HCT116 (cell line): Measurements from ENCODE around the gene SLC9A7. TPM values are rescaled to one million over a fixed set of nuclear protein-coding genes. Genes with fewer than 3 reads are reported as not detected.

Experiments used
- ATAC-seq: fragments of 200-7000 bp; cut with Tn5 transposase; 2 replicates; pipeline ENCODE4 v1.9.1; 2020; ENCODE audit warnings: mild to moderate bottlenecking, moderate library complexity
- BruUV-seq: library from RNA; stranded (reverse); fragments of 400-500 nt; replicated peaks from 2 replicates; lab custom pipeline; 2021; lab: Mats Ljungman, UMichigan
- CTCF ChIA-PET: fragments of 300-600 bp; sonication (Branson Sonifier 250); formaldehyde crosslinking; loops from one replicate; lab custom pipeline; 2021; ENCODE audit warnings: antibody characterized with exemption; lab: Charles Lee
- POLR2A ChIA-PET: fragments of 300-600, 350-600 bp; sonication (Branson Sonifier 250); formaldehyde crosslinking; loops from one replicate; lab custom pipeline; 2021; ENCODE audit warnings: antibody characterized with exemption; lab: Charles Lee
- RAD21 ChIA-PET, 2 experiments: fragments of 300-600 bp; sonication (Branson Sonifier 250); formaldehyde crosslinking; loops; one replicate each; lab custom pipeline; 2023; ENCODE audit warnings: low total read pairs in 2 of 2; ENCODE audit not compliant: uncharacterized antibody in 2 of 2, unreplicated experiment in 2 of 2, low non-redundant PET in 1 of 2; lab: Charles Lee
- DNase-seq: peaks from one replicate; pipeline ENCODE4 v3.0.0-alpha.2; 2010; ENCODE audit warnings: low read depth, low spot score
- H2AFZ ChIP-seq: fragments of 200-600 bp; shearing (Covaris generic), sonication (generic); 2 replicates; pipeline ENCODE4 v1.6.1; 2017; ENCODE audit warnings: low read depth, mixed run types, mixed read lengths, antibody characterized with exemption, low read length; ENCODE audit not compliant: poor library complexity, severe bottlenecking
- H3K27ac ChIP-seq: 2 replicates; pipeline ENCODE4 v1.5.1; 2012; ENCODE audit warnings: low read depth, low read length
- H3K27me3 ChIP-seq: fragments of 200-600 bp; sonication (generic); 2 replicates; pipeline ENCODE4 v1.6.1; 2016; ENCODE audit warnings: mixed run types, low read length, mixed read lengths; ENCODE audit not compliant: insufficient read depth
- H3K36me3 ChIP-seq, 2 experiments: fragments of 200-500 bp in 1 of 2; fragments of 200-600 bp in 1 of 2; sonication (Bioruptor generic) in 1 of 2; sonication (generic) in 1 of 2; 2 replicates each; pipeline versions ENCODE4 v1.5.1 to v1.6.1; 2014 to 2016; ENCODE audit warnings: low read length in 2 of 2, inconsistent platforms in 1 of 2, mixed read lengths in 1 of 2, mixed run types in 1 of 2; ENCODE audit not compliant: insufficient read depth in 2 of 2, control insufficient read depth in 1 of 2
- H3K4me1 ChIP-seq, 2 experiments: fragments of 200-600 bp in 1 of 2; sonication (generic) in 1 of 2; 2 replicates each; pipeline versions ENCODE4 v1.5.1 to v1.6.1; 2012 to 2017; ENCODE audit warnings: low read length in 2 of 2, inconsistent platforms in 1 of 2, mild to moderate bottlenecking in 1 of 2, mixed read lengths in 1 of 2, mixed run types in 1 of 2, moderate library complexity in 1 of 2; ENCODE audit not compliant: insufficient read depth in 2 of 2, control insufficient read depth in 1 of 2
- H3K4me2 ChIP-seq: fragments of 200-600 bp; sonication (generic); 2 replicates; pipeline ENCODE4 v1.6.1; 2017; ENCODE audit warnings: mixed run types, low read length, mixed read lengths
- H3K4me3 ChIP-seq, 2 experiments: fragments of 200-600 bp in 1 of 2; sonication (generic) in 1 of 2; replicated peaks in 1 of 2; 2 replicates each; pipeline ENCODE4 v1.5.1; 2011 to 2016; ENCODE audit warnings: low read length in 2 of 2, control low read depth in 1 of 2, low read depth in 1 of 2, mild to moderate bottlenecking in 1 of 2, mixed read lengths in 1 of 2, mixed run types in 1 of 2
- H3K79me2 ChIP-seq: fragments of 200-600 bp; sonication (generic); 2 replicates; pipeline ENCODE4 v1.6.1; 2017; ENCODE audit warnings: mild to moderate bottlenecking, mixed run types, low read length, moderate library complexity, mixed read lengths; ENCODE audit not compliant: insufficient read depth
- H3K9ac ChIP-seq: fragments of 200-600 bp; sonication (generic); 2 replicates; pipeline ENCODE4 v1.6.1; 2016; ENCODE audit warnings: low read length, mixed read lengths
- H3K9me2 ChIP-seq: fragments of 200-600 bp; sonication (generic), shearing (Covaris generic); 2 replicates; pipeline ENCODE4 v1.6.1; 2017; ENCODE audit warnings: mixed run types, mild to moderate bottlenecking, moderate library complexity; ENCODE audit not compliant: insufficient read depth
- H3K9me3 ChIP-seq, 2 experiments: fragments of 200-500 bp in 1 of 2; fragments of 200-600 bp in 1 of 2; sonication (Bioruptor generic) in 1 of 2; sonication (generic) in 1 of 2; 2 replicates each; pipeline ENCODE4 v1.6.1; 2014 to 2017; ENCODE audit warnings: low read length in 2 of 2, mixed read lengths in 2 of 2, inconsistent platforms in 1 of 2, low read depth in 1 of 2, mild to moderate bottlenecking in 1 of 2, mixed run types in 1 of 2, moderate library complexity in 1 of 2; ENCODE audit not compliant: control insufficient read depth in 1 of 2, insufficient read depth in 1 of 2
- H4K20me1 ChIP-seq: fragments of 200-600 bp; sonication (generic), shearing (Covaris generic); 2 replicates; pipeline ENCODE4 v1.6.1; 2017; ENCODE audit warnings: mixed run types, mild to moderate bottlenecking, moderate library complexity; ENCODE audit not compliant: insufficient read depth
- CBX3 ChIP-seq: IDR thresholded peaks from 2 replicates; pipeline ENCODE4 v1.6.1; 2012; ENCODE audit warnings: low read depth
- EGR1 ChIP-seq: IDR thresholded peaks from 2 replicates; pipeline ENCODE4 v1.6.1; 2012; ENCODE audit warnings: low read depth
- ELF1 ChIP-seq: IDR thresholded peaks from 2 replicates; pipeline ENCODE4 v1.6.1; 2012; ENCODE audit warnings: low read depth, borderline replicate concordance
- EZH2 ChIP-seq: fragments of 200-600 bp; sonication (generic); IDR thresholded peaks from 2 replicates; pipeline ENCODE4 v1.6.1; 2017; ENCODE audit warnings: antibody characterized with exemption, mixed run types
- EZH2phosphoT487 ChIP-seq: fragments of 200-600 bp; IDR thresholded peaks from 2 replicates; pipeline ENCODE4 v1.6.1; 2018; ENCODE audit warnings: antibody characterized with exemption, borderline replicate concordance
- POLR2AphosphoS5 ChIP-seq: IDR thresholded peaks from 2 replicates; pipeline ENCODE4 v1.6.1; 2011; ENCODE audit warnings: mild to moderate bottlenecking, low read depth, low read length, moderate library complexity
- SP1 ChIP-seq: IDR thresholded peaks from 2 replicates; pipeline ENCODE4 v1.6.1; 2012; ENCODE audit warnings: low read depth
- TCF7L2 ChIP-seq: IDR thresholded peaks from 2 replicates; pipeline ENCODE4 v1.7.0; 2011; ENCODE audit warnings: borderline replicate concordance, inconsistent platforms; ENCODE audit not compliant: insufficient read depth, insufficient read length; ENCODE audit errors: extremely low read depth
- intact Hi-C: fragments of 100-400 bp; cut with micrococcal nuclease; formaldehyde crosslinking; loops from 2 replicates; pipeline ENCODE4 v1.10.0; 2022
- total RNA-seq: library from RNA; stranded (reverse); gene quantifications from one replicate; pipeline ENCODE4 v1.2.1, GENCODE V29; 2021; ENCODE audit not compliant: unreplicated experiment
- TF ChIP-seq, protein P1 (sequence below): IDR thresholded peaks from 2 replicates; pipeline ENCODE4 v1.6.1; 2012
- TF ChIP-seq, protein P2 (sequence below), 3 experiments: fragments of 200-600 bp in 1 of 3; sonication (generic) in 1 of 3; IDR thresholded peaks in 2 of 3; conservative IDR thresholded peaks in 1 of 3; 2 replicates each; pipeline ENCODE4 v1.5.1; 2012 to 2017; ENCODE audit warnings: low read depth in 2 of 3, low read length in 2 of 3, antibody characterized with exemption in 1 of 3, borderline replicate concordance in 1 of 3, control low read depth in 1 of 3, mild to moderate bottlenecking in 1 of 3, mixed read lengths in 1 of 3, mixed run types in 1 of 3, moderate library complexity in 1 of 3; ENCODE audit not compliant: insufficient read depth in 1 of 3

The SLC9A7 gene
- total RNA-seq, 1 experiment from 2014 or later, result 18.6 TPM

DNA sequence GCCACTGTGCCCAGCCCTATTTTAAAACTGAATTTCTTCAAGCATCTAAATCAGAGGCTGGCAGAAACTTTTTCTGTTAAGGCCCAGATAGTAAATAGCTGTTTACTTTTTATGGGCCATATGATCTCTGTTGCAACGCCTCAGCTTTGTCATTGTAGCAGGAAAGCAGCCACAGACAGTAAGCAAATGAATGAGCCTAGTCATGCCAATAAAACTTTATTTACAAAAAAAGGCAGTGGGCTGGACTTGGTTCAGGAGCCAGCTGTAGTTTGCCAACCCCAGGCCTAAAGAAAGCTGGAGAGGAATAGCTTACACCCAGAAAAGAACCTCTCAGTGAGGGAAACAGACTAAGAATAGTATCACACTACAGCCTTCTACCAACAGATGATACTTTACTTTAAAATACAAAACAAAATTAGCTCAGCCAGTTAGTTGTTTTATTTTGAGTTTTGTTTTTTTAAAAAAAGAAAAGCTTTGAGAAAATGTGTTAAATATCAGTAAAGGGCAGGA, 159.8 kb downstream of the SLC9A7 start:
- no peak overlapping the region for H3K4me3 ChIP-seq
- no TSS peak for BruUV-seq
- intact Hi-C loops, result no loop called here
- POLR2A ChIA-PET, result no interaction called here
- H2AFZ ChIP-seq, result no peak overlapping the region
- CTCF ChIA-PET, result no interaction called here
- ATAC-seq (no peak), DNase-seq (no peak)
- RAD21 ChIA-PET, result no interaction called here
- H3K4me2 ChIP-seq, result no peak overlapping the region
- no peaks in the 10 kb centered on the region for H4K20me1 ChIP-seq
- no peak overlapping the region for H3K9ac ChIP-seq
- no peaks in the 10 kb centered on the region for H3K36me3 ChIP-seq
- H3K27ac ChIP-seq, result no peak overlapping the region
- H3K79me2 ChIP-seq, result no peaks in the 10 kb centered on the region
- H3K9me2 ChIP-seq, result no peaks in the 10 kb centered on the region
- TF ChIP-seq ELF1, result no peak
- TF ChIP-seq, protein P1, sequence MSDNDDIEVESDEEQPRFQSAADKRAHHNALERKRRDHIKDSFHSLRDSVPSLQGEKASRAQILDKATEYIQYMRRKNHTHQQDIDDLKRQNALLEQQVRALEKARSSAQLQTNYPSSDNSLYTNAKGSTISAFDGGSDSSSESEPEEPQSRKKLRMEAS, result no peak
- no peak for TF ChIP-seq POLR2AphosphoS5
- no peak for TF ChIP-seq EZH2
- TF ChIP-seq, all 23 proteins: peak for 0
- Histone ChIP-seq H3K4me1 (no peaks in the 10 kb centered on the region), H3K9me3 (no peaks in the 10 kb centered on the region), H3K27me3 (no peaks in the 10 kb centered on the region)

DNA sequence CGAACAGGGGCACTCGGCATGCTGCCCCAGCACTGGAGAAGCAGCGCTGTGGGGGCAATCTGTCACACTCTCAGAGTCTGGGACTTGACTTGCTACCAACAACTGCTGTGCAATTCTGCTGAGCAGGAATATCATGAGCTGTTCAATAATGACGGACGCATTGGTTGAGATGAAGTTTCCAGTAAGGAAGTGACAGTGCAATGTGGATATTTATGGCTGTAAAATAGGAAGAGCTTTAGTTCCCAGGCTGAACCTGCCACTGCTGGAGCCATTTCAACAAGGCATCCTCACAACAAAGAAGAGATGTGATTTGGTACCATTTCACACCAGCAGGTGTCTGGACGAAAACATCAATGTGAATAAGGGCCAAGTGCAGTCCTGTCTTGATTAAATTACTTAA, 161.1 kb downstream of the SLC9A7 start:
- H2AFZ ChIP-seq, result no peak overlapping the region
- H3K9me2 ChIP-seq, result no peaks in the 10 kb centered on the region
- ATAC-seq (no peak), DNase-seq (no peak)
- H4K20me1 ChIP-seq, result no peaks in the 10 kb centered on the region
- H3K4me1 ChIP-seq, result no peaks in the 10 kb centered on the region
- TF ChIP-seq EZH2phosphoT487 (no peak), ELF1 (no peak), EGR1 (no peak), SP1 (no peak), TCF7L2 (no peak), CBX3 (no peak)
- TF ChIP-seq, protein P2, sequence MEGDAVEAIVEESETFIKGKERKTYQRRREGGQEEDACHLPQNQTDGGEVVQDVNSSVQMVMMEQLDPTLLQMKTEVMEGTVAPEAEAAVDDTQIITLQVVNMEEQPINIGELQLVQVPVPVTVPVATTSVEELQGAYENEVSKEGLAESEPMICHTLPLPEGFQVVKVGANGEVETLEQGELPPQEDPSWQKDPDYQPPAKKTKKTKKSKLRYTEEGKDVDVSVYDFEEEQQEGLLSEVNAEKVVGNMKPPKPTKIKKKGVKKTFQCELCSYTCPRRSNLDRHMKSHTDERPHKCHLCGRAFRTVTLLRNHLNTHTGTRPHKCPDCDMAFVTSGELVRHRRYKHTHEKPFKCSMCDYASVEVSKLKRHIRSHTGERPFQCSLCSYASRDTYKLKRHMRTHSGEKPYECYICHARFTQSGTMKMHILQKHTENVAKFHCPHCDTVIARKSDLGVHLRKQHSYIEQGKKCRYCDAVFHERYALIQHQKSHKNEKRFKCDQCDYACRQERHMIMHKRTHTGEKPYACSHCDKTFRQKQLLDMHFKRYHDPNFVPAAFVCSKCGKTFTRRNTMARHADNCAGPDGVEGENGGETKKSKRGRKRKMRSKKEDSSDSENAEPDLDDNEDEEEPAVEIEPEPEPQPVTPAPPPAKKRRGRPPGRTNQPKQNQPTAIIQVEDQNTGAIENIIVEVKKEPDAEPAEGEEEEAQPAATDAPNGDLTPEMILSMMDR (IDR thresholded peaks at IDR 0.05 in 2 of 3, conservative IDR thresholded peaks at IDR 0.05 in 1 of 3; ENCODE audit: borderline replicate concordance in 1 of 3, insufficient read depth in 1 of 3, low read depth in 2 of 3, low read length in 2 of 3), result no peak
- intact Hi-C loops, result no loop called here
- no peaks in the 10 kb centered on the region for H3K36me3 ChIP-seq
- RAD21 ChIA-PET, result no interaction called here
- H3K27ac ChIP-seq, result no peak overlapping the region
- BruUV-seq, result no TSS peak
- POLR2A ChIA-PET, result no interaction called here
- H3K4me3 ChIP-seq, result no peak overlapping the region
- peaks cover 5% of the 10 kb centered on the region; the same call in 1 of the 2 replicates for H3K79me2 ChIP-seq
- no peak overlapping the region for H3K4me2 ChIP-seq
- no peaks in the 10 kb centered on the region for H3K9me3 ChIP-seq
- H3K9ac ChIP-seq, result no peak overlapping the region
- no peaks in the 10 kb centered on the region for H3K27me3 ChIP-seq
- CTCF ChIA-PET, result no interaction called here
